Endothelial cell of umbilical vein (primary cell): ENCODE data around the gene PHLPP2. TPM values are rescaled to one million over a fixed set of nuclear protein-coding genes. Genes with fewer than 3 reads are reported as not detected.

Source experiments
- BruUV-seq: library from RNA; stranded (reverse); fragments of 400-500 nt; replicated peaks from 2 replicates; lab custom pipeline; 2021; lab: Mats Ljungman, UMichigan
- CTCF ChIA-PET: fragments of 300-600, 350-600 bp; sonication (Branson Sonifier 250); formaldehyde crosslinking; loops from one replicate; lab custom pipeline; 2021; ENCODE audit warnings: antibody characterized with exemption, inconsistent platforms; lab: Charles Lee
- POLR2A ChIA-PET: fragments of 300-600, 350-600 bp; sonication (Branson Sonifier 250); formaldehyde crosslinking; loops from one replicate; lab custom pipeline; 2021; ENCODE audit warnings: antibody characterized with exemption, inconsistent platforms; lab: Charles Lee
- DNase-seq: peaks from one replicate; pipeline ENCODE4 v3.0.0-alpha.2; 2011; ENCODE audit warnings: low read depth, low spot score
- FAIRE-seq: peaks from 2 replicates; lab custom pipeline; 2011; peaks lifted over from hg19 to GRCh38; lab: Jason Lieb, UNC
- H2AFZ ChIP-seq: 2 replicates; pipeline ENCODE4 v1.6.0; 2012; ENCODE audit warnings: low read depth, low read length, control low read depth, inconsistent platforms
- H3K27ac ChIP-seq: 2 replicates; pipeline ENCODE4 v1.5.1; 2011; ENCODE audit warnings: low read depth, mild to moderate bottlenecking, control low read depth, low read length, moderate library complexity; ENCODE audit not compliant: insufficient read depth
- H3K27me3 ChIP-seq, 2 experiments: 2 replicates each; pipeline versions ENCODE4 v1.6.0 to v1.6.1; 2011; ENCODE audit warnings: low read length in 2 of 2, mixed read lengths in 1 of 2; ENCODE audit not compliant: control insufficient read depth in 2 of 2, insufficient read depth in 2 of 2
- H3K36me3 ChIP-seq, 2 experiments: 2 replicates in 1 of 2; 3 replicates in 1 of 2; pipeline ENCODE4 v1.5.1; 2011; ENCODE audit warnings: low read length in 2 of 2, mild to moderate bottlenecking in 1 of 2, moderate library complexity in 1 of 2; ENCODE audit not compliant: control insufficient read depth in 2 of 2, insufficient read depth in 2 of 2; ENCODE audit errors: extremely low read depth in 1 of 2
- H3K4me1 ChIP-seq: 3 replicates; pipeline ENCODE4 v1.5.1; 2011; ENCODE audit warnings: mild to moderate bottlenecking, low read length; ENCODE audit not compliant: control insufficient read depth, insufficient read depth; ENCODE audit errors: extremely low read depth
- H3K4me2 ChIP-seq: 2 replicates; pipeline ENCODE4 v1.6.1; 2011; ENCODE audit warnings: low read length, control low read depth, mixed read lengths; ENCODE audit not compliant: insufficient read depth
- H3K4me3 ChIP-seq, 3 experiments: fragments of 200-600 bp in 1 of 3; sonication (generic), shearing (Covaris generic) in 1 of 3; replicated peaks in 1 of 3; 2 replicates each; pipeline ENCODE4 v1.5.1; 2011 to 2016; ENCODE audit warnings: control low read depth in 3 of 3, low read length in 3 of 3, mild to moderate bottlenecking in 2 of 3, inconsistent platforms in 1 of 3, low read depth in 1 of 3, moderate library complexity in 1 of 3; ENCODE audit not compliant: insufficient read depth in 1 of 3
- H3K79me2 ChIP-seq: 2 replicates; pipeline ENCODE4 v1.6.0; 2012; ENCODE audit warnings: low read length, inconsistent platforms; ENCODE audit not compliant: control insufficient read depth, insufficient read depth
- H3K9ac ChIP-seq: replicated peaks from 2 replicates; pipeline ENCODE3; 2011; ENCODE audit warnings: low read length, control low read depth; ENCODE audit not compliant: insufficient read depth; ENCODE audit errors: extremely low read depth
- H3K9me1 ChIP-seq: replicated peaks from 3 replicates; pipeline ENCODE4 v1.6.0; 2011; ENCODE audit warnings: mild to moderate bottlenecking, low read length; ENCODE audit not compliant: control insufficient read depth, insufficient read depth; ENCODE audit errors: extremely low read depth
- H3K9me3 ChIP-seq: replicated peaks from 2 replicates; pipeline ENCODE4 v1.5.1; 2012; ENCODE audit warnings: low read length, inconsistent platforms; ENCODE audit not compliant: control insufficient read depth, insufficient read depth
- H4K20me1 ChIP-seq: replicated peaks from 2 replicates; pipeline ENCODE3; 2011; ENCODE audit warnings: mild to moderate bottlenecking, low read length; ENCODE audit not compliant: control insufficient read depth, insufficient read depth; ENCODE audit errors: extremely low read depth
- EZH2 ChIP-seq: IDR thresholded peaks from 2 replicates; pipeline ENCODE4 v1.6.1; 2012; ENCODE audit warnings: borderline replicate concordance, low read depth, mild to moderate bottlenecking, moderate library complexity, low read length, inconsistent platforms; ENCODE audit not compliant: severe bottlenecking
- FOS ChIP-seq: IDR thresholded peaks from 2 replicates; pipeline ENCODE4 v1.6.1; 2011; ENCODE audit warnings: mild to moderate bottlenecking, low read length, moderate library complexity, borderline replicate concordance; ENCODE audit not compliant: insufficient read depth
- GATA2 ChIP-seq: IDR thresholded peaks from 2 replicates; pipeline ENCODE4 v1.7.0; 2011; ENCODE audit warnings: low read depth, mild to moderate bottlenecking, moderate library complexity, mixed read lengths, low read length; ENCODE audit not compliant: insufficient read length, insufficient read depth
- JUN ChIP-seq: IDR thresholded peaks from 2 replicates; pipeline ENCODE4 v1.6.1; 2011; ENCODE audit warnings: borderline replicate concordance, low read depth; ENCODE audit not compliant: insufficient read length, insufficient read depth
- MYC ChIP-seq: IDR thresholded peaks from one replicate; pipeline ENCODE4 v1.6.1; 2011; ENCODE audit warnings: mild to moderate bottlenecking, low read depth, low read length
- POLR2A ChIP-seq: IDR thresholded peaks from 2 replicates; pipeline ENCODE4 v1.6.1; 2012; ENCODE audit warnings: low read depth, mild to moderate bottlenecking, control low read depth, low read length
- POLR2AphosphoS5 ChIP-seq: IDR thresholded peaks from 2 replicates; pipeline ENCODE4 v1.6.1; 2012; ENCODE audit warnings: low read depth, mild to moderate bottlenecking, control low read depth, low read length, moderate library complexity; ENCODE audit not compliant: insufficient read depth
- dilution Hi-C: fragments of 300-500 bp; cut with MboI; formaldehyde crosslinking; loops from one replicate; pipeline ENCODE4 v1.15.0; 2019; ENCODE audit warnings: low sequenced_read_pairs; ENCODE audit not compliant: extremely low pct_ligation_motif_present
- intact Hi-C: fragments of 100-400 bp; cut with micrococcal nuclease; formaldehyde crosslinking; loops from one replicate; pipeline ENCODE4 v1.10.0; 2022
- polyA plus RNA-seq, 4 experiments: library from polyadenylated mRNA; depleted of rRNA in 3 of 4; stranded (reverse) in 3 of 4; unstranded in 1 of 4; fragments of >200 nt; gene quantifications; 2 replicates each; pipeline versions ENCODE4 v1.2.1 to v1.2.3, GENCODE V29; 2011 to 2012; ENCODE audit warnings: missing spikeins in 1 of 4
- total RNA-seq: library from RNA; stranded (reverse); gene quantifications from 2 replicates; pipeline ENCODE4 v1.2.3, GENCODE V29; 2021
- TF ChIP-seq, protein P1 (sequence below), 2 donors: IDR thresholded peaks; 1 replicate in 1 of 2; 2 replicates in 1 of 2; pipeline ENCODE4 v1.5.1; 2011; ENCODE audit warnings: low read length in 2 of 2, mild to moderate bottlenecking in 2 of 2, moderate library complexity in 2 of 2, control low read depth in 1 of 2, inconsistent platforms in 1 of 2, low read depth in 1 of 2; ENCODE audit not compliant: insufficient read depth in 1 of 2; ENCODE audit errors: extremely low read depth in 1 of 2
- TF ChIP-seq, protein P2 (sequence below): IDR thresholded peaks from 2 replicates; pipeline ENCODE4 v1.6.1; 2011; ENCODE audit not compliant: insufficient read depth, insufficient read length

The PHLPP2 gene
- total and polyA plus RNA-seq, 2 donors (not counting 3 experiments of a cell fraction or from before 2014, with no cell fraction given): 4.1 to 8.0 TPM

DNA sequence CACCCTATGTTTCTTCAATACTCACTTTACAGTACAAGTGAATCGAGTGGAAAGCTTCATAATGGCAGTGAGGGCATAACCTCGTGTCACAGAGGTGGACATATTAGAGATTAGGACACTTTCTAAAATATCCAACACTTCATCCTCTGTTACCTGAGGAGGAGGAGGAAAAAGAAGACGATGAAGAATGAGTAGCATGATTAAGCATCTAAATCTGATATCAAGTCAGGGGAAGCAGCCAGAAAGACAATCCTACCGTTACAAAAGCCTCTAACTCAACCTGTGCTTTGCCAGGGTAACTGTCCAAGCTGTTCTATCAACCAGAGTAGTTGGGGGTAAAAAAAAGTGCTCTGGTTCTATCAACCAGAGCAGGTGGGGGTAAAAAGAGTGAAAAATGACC is 23.7 kb upstream of the PHLPP2 start:
- BruUV-seq: no TSS peak
- FAIRE-seq (no peak), DNase-seq (no peak)
- H3K9me3 ChIP-seq: no peaks in the 10 kb centered on the region
- H4K20me1 ChIP-seq: no peaks in the 10 kb centered on the region
- POLR2A ChIA-PET: no interaction called here
- intact Hi-C loops (no loop called here), dilution Hi-C loops (no loop called here)
- H3K4me2 ChIP-seq: no peak overlapping the region
- H3K36me3 ChIP-seq: peaks cover 16 to 19% of the 10 kb centered on the region in 2 experiments
- no peak overlapping the region for H3K9ac ChIP-seq
- H3K4me3 ChIP-seq: no peak overlapping the region
- no peaks in the 10 kb centered on the region for H3K27me3 ChIP-seq
- no peak overlapping the region for H2AFZ ChIP-seq
- TF ChIP-seq, protein P1, sequence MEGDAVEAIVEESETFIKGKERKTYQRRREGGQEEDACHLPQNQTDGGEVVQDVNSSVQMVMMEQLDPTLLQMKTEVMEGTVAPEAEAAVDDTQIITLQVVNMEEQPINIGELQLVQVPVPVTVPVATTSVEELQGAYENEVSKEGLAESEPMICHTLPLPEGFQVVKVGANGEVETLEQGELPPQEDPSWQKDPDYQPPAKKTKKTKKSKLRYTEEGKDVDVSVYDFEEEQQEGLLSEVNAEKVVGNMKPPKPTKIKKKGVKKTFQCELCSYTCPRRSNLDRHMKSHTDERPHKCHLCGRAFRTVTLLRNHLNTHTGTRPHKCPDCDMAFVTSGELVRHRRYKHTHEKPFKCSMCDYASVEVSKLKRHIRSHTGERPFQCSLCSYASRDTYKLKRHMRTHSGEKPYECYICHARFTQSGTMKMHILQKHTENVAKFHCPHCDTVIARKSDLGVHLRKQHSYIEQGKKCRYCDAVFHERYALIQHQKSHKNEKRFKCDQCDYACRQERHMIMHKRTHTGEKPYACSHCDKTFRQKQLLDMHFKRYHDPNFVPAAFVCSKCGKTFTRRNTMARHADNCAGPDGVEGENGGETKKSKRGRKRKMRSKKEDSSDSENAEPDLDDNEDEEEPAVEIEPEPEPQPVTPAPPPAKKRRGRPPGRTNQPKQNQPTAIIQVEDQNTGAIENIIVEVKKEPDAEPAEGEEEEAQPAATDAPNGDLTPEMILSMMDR (IDR thresholded peaks at IDR 0.05; ENCODE audit: extremely low read depth in 1 of 2, insufficient read depth in 1 of 2, low read depth in 1 of 2, low read length in 2 of 2): no peak
- TF ChIP-seq POLR2A: no peak
- TF ChIP-seq MYC: no peak
- no peak for TF ChIP-seq JUN
- no peak for TF ChIP-seq GATA2
- TF ChIP-seq EZH2: no peak
- no peak for TF ChIP-seq FOS
- TF ChIP-seq, protein P2, sequence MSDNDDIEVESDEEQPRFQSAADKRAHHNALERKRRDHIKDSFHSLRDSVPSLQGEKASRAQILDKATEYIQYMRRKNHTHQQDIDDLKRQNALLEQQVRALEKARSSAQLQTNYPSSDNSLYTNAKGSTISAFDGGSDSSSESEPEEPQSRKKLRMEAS: no peak
- no peak for TF ChIP-seq POLR2AphosphoS5
- H3K27ac ChIP-seq: no peak overlapping the region
- CTCF ChIA-PET: no interaction called here
- no peaks in the 10 kb centered on the region for H3K4me1 ChIP-seq
- H3K9me1 ChIP-seq: no peaks in the 10 kb centered on the region
- H3K79me2 ChIP-seq: no peaks in the 10 kb centered on the region
